Chondrocyte (in vitro differentiated cells): Measurements from ENCODE around the gene BAAT. TPM values are rescaled to one million over a fixed set of nuclear protein-coding genes. Genes with fewer than 3 reads are reported as not detected.
"Not testable (repeated sequence)": the region's sequence is repeated elsewhere in the genome, so short reads cannot be mapped to it uniquely, and the experiment has no call there.

ENCODE experiments used
- DNase-seq: peaks from one replicate; pipeline ENCODE4 v3.0.0; 2021; ENCODE audit warnings: mixed read lengths, low spot score
- H3K27ac Mint-ChIP-seq: one replicate; pipeline ENCODE4 v1.8.0; 2021; ENCODE audit warnings: mild to moderate bottlenecking, moderate library complexity, mixed read lengths; ENCODE audit not compliant: unreplicated experiment
- H3K27me3 Mint-ChIP-seq: 2 replicates; pipeline ENCODE4 v1.8.0; 2021; ENCODE audit warnings: low read depth, mixed read lengths
- H3K36me3 Mint-ChIP-seq: 2 replicates; pipeline ENCODE4 v1.8.0; 2021; ENCODE audit warnings: low read depth, mixed read lengths
- H3K4me1 Mint-ChIP-seq: 2 replicates; pipeline ENCODE4 v1.8.0; 2021; ENCODE audit warnings: low read depth, mild to moderate bottlenecking, mixed read lengths
- H3K4me3 Mint-ChIP-seq: one replicate; pipeline ENCODE4 v1.8.0; 2021; ENCODE audit warnings: mild to moderate bottlenecking, moderate library complexity, mixed read lengths; ENCODE audit not compliant: unreplicated experiment
- H3K9me3 Mint-ChIP-seq: 2 replicates; pipeline ENCODE4 v1.8.0; 2021; ENCODE audit warnings: low read depth, mixed read lengths
- long read RNA-seq: library from polyadenylated mRNA; stranded (forward); transcript quantifications from one replicate; pipeline ENCODE4 v2.0.0, GENCODE V29; 2021
- total RNA-seq: library from RNA; stranded (reverse); gene quantifications from 3 replicates; pipeline ENCODE4 v1.2.1, GENCODE V29; 2021
- TF ChIP-seq, protein P1 (sequence below): fragments of 200-600 bp; sonication (generic); IDR thresholded peaks from 2 replicates; pipeline ENCODE4 v1.5.0; 2021; ENCODE audit warnings: antibody characterized with exemption, mild to moderate bottlenecking, moderate library complexity

Gene BAAT
- 0.10 to 0.26 TPM (median 0.24 TPM) in 3 replicates for total RNA-seq
- long read RNA-seq = 0 reads

DNA sequence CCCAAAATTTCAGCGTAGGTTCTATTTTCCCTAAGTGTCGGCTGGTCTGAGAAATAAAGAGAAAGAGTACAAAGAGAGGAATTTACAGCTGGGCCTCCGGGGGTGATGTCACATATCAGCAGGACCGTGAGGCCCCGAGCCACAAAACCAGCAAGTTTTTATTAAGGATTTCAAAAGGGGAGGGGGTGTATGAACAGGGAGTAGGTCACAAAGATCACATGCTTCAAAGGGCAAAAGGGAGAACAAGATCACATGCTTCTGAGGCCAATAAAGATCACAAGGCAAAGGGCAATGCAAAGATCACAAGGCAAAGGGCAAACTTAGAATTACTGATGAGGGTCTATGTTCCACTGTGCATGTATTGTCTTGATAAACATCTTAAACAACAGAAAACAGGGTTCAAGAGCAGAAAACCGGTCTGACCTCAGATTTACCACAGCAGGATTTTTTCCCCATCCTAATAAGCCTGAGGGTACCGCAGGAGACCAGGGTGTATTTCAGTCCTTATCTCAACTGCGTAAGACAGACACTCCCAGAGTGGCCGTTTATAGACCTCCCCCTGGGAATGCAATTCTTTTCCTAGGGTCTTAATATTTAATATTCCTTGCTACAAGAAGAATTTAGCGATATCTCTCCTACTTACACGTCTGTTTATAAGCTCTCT lies at the start of gene BAAT:
Gene BAAT (minus strand): TSS at position 134 of the 664 bp plus-strand sequence. CDS start 13,602 bp downstream, outside the sequence.
- H3K9me3 Mint-ChIP-seq = peaks cover 14% of the 10 kb centered on the region
- not testable (repeated sequence) for H3K4me3 Mint-ChIP-seq, DNase-seq, H3K36me3 Mint-ChIP-seq, H3K4me1 Mint-ChIP-seq, H3K27me3 Mint-ChIP-seq, H3K27ac Mint-ChIP-seq

GRCh38 chr9:101433229-101433628 lies 48.4 kb upstream of the BAAT start:
- DNase-seq = no peak
- Mint-ChIP-seq H3K4me3 (no peak overlapping the region), H3K4me1 (no peaks in the 10 kb centered on the region), H3K27me3 (peaks cover 28% of the 10 kb centered on the region), H3K27ac (no peak overlapping the region), H3K36me3 (no peaks in the 10 kb centered on the region), H3K9me3 (no peaks in the 10 kb centered on the region)
- TF ChIP-seq, protein P1, sequence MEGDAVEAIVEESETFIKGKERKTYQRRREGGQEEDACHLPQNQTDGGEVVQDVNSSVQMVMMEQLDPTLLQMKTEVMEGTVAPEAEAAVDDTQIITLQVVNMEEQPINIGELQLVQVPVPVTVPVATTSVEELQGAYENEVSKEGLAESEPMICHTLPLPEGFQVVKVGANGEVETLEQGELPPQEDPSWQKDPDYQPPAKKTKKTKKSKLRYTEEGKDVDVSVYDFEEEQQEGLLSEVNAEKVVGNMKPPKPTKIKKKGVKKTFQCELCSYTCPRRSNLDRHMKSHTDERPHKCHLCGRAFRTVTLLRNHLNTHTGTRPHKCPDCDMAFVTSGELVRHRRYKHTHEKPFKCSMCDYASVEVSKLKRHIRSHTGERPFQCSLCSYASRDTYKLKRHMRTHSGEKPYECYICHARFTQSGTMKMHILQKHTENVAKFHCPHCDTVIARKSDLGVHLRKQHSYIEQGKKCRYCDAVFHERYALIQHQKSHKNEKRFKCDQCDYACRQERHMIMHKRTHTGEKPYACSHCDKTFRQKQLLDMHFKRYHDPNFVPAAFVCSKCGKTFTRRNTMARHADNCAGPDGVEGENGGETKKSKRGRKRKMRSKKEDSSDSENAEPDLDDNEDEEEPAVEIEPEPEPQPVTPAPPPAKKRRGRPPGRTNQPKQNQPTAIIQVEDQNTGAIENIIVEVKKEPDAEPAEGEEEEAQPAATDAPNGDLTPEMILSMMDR = no peak

DNA sequence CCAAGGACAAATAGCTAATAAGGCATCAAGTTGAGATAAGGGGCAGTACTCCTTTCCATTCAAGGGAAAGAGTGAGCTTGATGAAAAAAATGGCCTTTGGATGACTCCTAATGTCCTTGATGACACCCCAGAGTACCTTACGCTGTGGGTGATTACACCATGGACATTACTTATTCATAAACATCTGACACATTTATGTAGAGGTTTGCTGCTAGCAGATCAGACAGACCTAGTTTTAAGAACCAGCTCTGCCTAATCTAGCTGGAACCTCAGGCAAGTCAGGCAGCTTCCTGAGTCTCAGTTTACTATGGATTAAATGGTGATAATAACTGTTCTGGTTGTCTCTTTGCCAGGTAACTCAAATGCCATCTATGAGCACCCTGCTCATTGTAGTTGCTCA lies 47.9 kb upstream of the BAAT start:
- peaks cover 26% of the 10 kb centered on the region for H3K27me3 Mint-ChIP-seq
- no peaks in the 10 kb centered on the region for H3K9me3 Mint-ChIP-seq
- H3K36me3 Mint-ChIP-seq = no peaks in the 10 kb centered on the region
- no peak overlapping the region for H3K4me3 Mint-ChIP-seq
- no peak overlapping the region for H3K27ac Mint-ChIP-seq
- no peaks in the 10 kb centered on the region for H3K4me1 Mint-ChIP-seq
- TF ChIP-seq, protein P1 = no peak
- no peak for DNase-seq

DNA sequence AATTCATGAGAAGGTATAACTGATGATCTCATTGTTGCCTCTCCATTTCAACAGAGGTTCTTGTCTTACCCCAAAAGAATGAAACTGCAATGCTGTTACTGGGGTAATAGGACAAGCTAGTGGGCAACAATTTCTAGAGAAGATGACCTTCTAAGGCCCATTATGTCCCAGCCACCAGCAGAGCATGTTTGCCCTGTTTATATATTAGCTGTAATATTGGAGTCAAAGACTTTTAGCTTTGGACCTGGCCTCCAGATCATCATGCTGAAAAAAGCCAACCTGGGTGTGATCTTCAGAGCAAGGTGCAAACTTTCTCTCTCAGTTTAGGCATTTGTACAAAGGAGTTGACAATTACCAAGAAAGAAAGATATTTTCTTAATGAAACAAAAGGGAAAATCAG lies 47.4 kb upstream of the BAAT start:
- no peaks in the 10 kb centered on the region for H3K36me3 Mint-ChIP-seq
- H3K9me3 Mint-ChIP-seq = no peaks in the 10 kb centered on the region
- no peaks in the 10 kb centered on the region for H3K4me1 Mint-ChIP-seq
- no peak overlapping the region for H3K4me3 Mint-ChIP-seq
- H3K27ac Mint-ChIP-seq = no peak overlapping the region
- peaks cover 23% of the 10 kb centered on the region for H3K27me3 Mint-ChIP-seq
- DNase-seq = no peak
- TF ChIP-seq, protein P1 = no peak

DNA sequence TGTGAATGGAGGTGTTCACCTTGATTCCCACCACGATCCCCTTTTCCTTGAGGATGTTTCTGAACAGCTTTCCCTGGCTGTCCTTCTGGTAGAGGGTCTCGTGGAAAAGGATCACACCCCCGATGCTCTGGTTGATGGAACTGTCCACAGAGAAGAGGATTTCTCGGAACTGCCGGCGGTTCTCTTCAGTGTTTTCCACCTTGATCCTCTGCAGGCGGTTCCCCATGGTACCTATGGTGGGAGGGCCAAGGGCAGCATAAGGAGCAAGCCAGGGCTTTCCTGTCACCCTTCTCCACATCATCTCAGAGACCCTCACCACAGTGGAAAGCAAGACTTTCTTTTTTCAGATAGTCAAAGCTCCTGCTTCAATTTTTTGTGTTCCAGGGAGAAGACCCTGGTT lies 44.9 kb upstream of the BAAT start:
- no peak overlapping the region for H3K27ac Mint-ChIP-seq
- no peaks in the 10 kb centered on the region for H3K36me3 Mint-ChIP-seq
- peaks cover 12% of the 10 kb centered on the region for H3K27me3 Mint-ChIP-seq
- no peaks in the 10 kb centered on the region for H3K4me1 Mint-ChIP-seq
- no peaks in the 10 kb centered on the region for H3K9me3 Mint-ChIP-seq
- H3K4me3 Mint-ChIP-seq = no peak overlapping the region
- no peak for DNase-seq
- TF ChIP-seq, protein P1 = no peak

- H3K4me1 Mint-ChIP-seq = no peaks in the 10 kb centered on the region
- TF ChIP-seq, protein P1 = no peak
- no peak overlapping the region for H3K27ac Mint-ChIP-seq
- no peaks in the 10 kb centered on the region for H3K9me3 Mint-ChIP-seq
- H3K4me3 Mint-ChIP-seq = no peak overlapping the region
- peaks cover 12% of the 10 kb centered on the region for H3K27me3 Mint-ChIP-seq
- no peak for DNase-seq
- H3K36me3 Mint-ChIP-seq = no peaks in the 10 kb centered on the region
These were observed 44.1 kb upstream of the BAAT start for GRCh38 chr9:101428909-101429308.
